Lower leg skin (tissue), 4 donors: ENCODE results near the gene CHAT. TPM values are rescaled to one million over a fixed set of nuclear protein-coding genes. Genes with fewer than 3 reads are reported as not detected.

Experiments
- DNase-seq, 2 donors: peaks; one replicate each; pipeline ENCODE4 v3.0.0-alpha.2; 2019; ENCODE audit warnings: low spot score in 2 of 2
- H3K4me3 ChIP-seq: fragments of 200-600 bp; sonication (generic); 2 replicates; pipeline ENCODE4 v1.5.1; 2017; ENCODE audit warnings: mild to moderate bottlenecking, low read depth; ENCODE audit not compliant: poor library complexity, severe bottlenecking
- POLR2A ChIP-seq, 2 donors: fragments of 450-650 bp; IDR thresholded peaks; one replicate each; pipeline ENCODE4 v1.6.1; 2016 to 2017; ENCODE audit warnings: antibody characterized with exemption in 2 of 2, mild to moderate bottlenecking in 1 of 2, moderate library complexity in 1 of 2
- WGBS, 2 donors: methylation state at CpG; one replicate each; pipeline ENCODE4 v1.1.5; 2018; 5-methylcytosine and 5-hydroxymethylcytosine counted together
- intact Hi-C: fragments of 100-400 bp; cut with DNase I; formaldehyde crosslinking; loops from one replicate; pipeline ENCODE4 v1.15.0; 2023; ENCODE audit warnings: low total_unique reads
- total RNA-seq, 4 donors: library from RNA; depleted of rRNA; stranded (reverse); fragments of >200 nt; gene quantifications; one replicate each; pipeline ENCODE4 v1.1.0, GENCODE V29; 2016
- TF ChIP-seq, protein P1 (sequence below), 3 donors: fragments of 450-650 bp; IDR thresholded peaks; one replicate each; pipeline ENCODE4 v1.5.1; 2016; ENCODE audit warnings: antibody characterized with exemption in 3 of 3, mild to moderate bottlenecking in 3 of 3, moderate library complexity in 2 of 3

Gene CHAT
- total RNA-seq, 4 donors from 2014 or later: not detected

- DNase-seq: peak in 1 of 2 donors; percentile 70
- intact Hi-C loops: no loop called here
- WGBS, 2 donors: 5 to 7% methylated on average over 16 to 58 of the region's 63 CpGs
- no peak for TF ChIP-seq POLR2A (IDR thresholded peaks at IDR 0.05)
- TF ChIP-seq, protein P1, sequence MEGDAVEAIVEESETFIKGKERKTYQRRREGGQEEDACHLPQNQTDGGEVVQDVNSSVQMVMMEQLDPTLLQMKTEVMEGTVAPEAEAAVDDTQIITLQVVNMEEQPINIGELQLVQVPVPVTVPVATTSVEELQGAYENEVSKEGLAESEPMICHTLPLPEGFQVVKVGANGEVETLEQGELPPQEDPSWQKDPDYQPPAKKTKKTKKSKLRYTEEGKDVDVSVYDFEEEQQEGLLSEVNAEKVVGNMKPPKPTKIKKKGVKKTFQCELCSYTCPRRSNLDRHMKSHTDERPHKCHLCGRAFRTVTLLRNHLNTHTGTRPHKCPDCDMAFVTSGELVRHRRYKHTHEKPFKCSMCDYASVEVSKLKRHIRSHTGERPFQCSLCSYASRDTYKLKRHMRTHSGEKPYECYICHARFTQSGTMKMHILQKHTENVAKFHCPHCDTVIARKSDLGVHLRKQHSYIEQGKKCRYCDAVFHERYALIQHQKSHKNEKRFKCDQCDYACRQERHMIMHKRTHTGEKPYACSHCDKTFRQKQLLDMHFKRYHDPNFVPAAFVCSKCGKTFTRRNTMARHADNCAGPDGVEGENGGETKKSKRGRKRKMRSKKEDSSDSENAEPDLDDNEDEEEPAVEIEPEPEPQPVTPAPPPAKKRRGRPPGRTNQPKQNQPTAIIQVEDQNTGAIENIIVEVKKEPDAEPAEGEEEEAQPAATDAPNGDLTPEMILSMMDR (IDR thresholded peaks at IDR 0.05): no peak
- no peak overlapping the region for H3K4me3 ChIP-seq
Measured at GRCh38 chr10:49611166-49611815, 2.5 kb upstream of the CHAT start.

GRCh38 chr10:49611816-49612512 is 1.9 kb upstream of the CHAT start:
- peak in 1 of 2 donors; percentile 52 for DNase-seq
- TF ChIP-seq, protein P1 (IDR thresholded peaks at IDR 0.05): no peak
- TF ChIP-seq POLR2A (IDR thresholded peaks at IDR 0.05): no peak
- no peak overlapping the region for H3K4me3 ChIP-seq
- 12 to 13% methylated on average over 38 to 51 of the region's 53 CpGs for WGBS, 2 donors
- intact Hi-C loops: no loop called here

DNA sequence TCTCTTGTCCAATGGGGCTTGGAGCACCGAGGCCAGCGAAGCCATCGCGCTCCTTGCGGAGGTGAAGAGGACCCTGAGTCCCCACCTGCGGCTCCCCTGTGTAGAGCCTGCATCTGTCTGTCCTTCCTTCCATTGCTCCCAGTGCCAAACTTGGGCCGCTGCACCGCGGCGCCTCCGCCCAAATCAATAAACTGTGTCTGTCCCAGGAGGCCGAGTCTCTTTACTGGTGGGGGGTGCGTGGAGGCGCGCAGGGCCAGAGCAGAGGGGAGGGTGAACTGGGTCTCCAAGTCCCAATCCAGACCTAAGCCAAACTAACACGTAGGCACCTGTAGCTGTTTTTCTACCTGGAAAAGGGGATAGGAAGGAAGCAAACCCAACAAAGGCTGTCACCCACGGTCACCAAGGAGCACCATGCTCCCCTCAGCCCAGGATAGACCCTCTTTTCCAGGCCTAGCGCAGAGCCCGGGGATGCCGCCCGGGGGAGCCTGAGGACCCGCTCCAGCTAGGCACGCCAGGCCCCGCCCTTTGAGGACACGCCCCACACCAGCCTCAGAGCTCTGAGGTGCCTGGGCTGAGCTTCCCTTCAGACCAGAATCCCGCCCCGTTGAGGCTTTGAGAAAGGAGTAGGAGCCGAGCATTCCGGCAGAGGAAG is 1.2 kb upstream of the CHAT start:
- TF ChIP-seq, protein P1 (IDR thresholded peaks at IDR 0.05): no peak
- TF ChIP-seq POLR2A (IDR thresholded peaks at IDR 0.05): no peak
- H3K4me3 ChIP-seq: no peak overlapping the region
- DNase-seq: peak in 1 of 2 donors; percentile 76
- WGBS, 2 donors: 7 to 13% methylated on average over 21 to 24 of the region's 29 CpGs
- intact Hi-C loops: no loop called here

GRCh38 chr10:49613165-49613881 is 514 bp upstream of the CHAT start:
- 3 to 4% methylated on average over 23 of the region's 23 CpGs for WGBS, 2 donors
- intact Hi-C loops: no loop called here
- DNase-seq: peak in 1 of 2 donors; percentile 61
- no peak overlapping the region for H3K4me3 ChIP-seq
- no peak for TF ChIP-seq POLR2A (IDR thresholded peaks at IDR 0.05)
- TF ChIP-seq, protein P1 (IDR thresholded peaks at IDR 0.05): no peak

- 5 to 9% methylated on average over 22 to 31 of the region's 49 CpGs for WGBS, 2 donors
- intact Hi-C loops: no loop called here
- peak in 1 of 2 donors; percentile 72 for DNase-seq
- no peak for TF ChIP-seq POLR2A (IDR thresholded peaks at IDR 0.05)
- TF ChIP-seq, protein P1 (IDR thresholded peaks at IDR 0.05): no peak
- H3K4me3 ChIP-seq: no peak overlapping the region
Measured at GRCh38 chr10:49614242-49615198, 683 bp downstream of the CHAT start.
